Measurements from ENCODE around the gene SEMA7A.

- TF ChIP-seq CTCF (IDR thresholded peaks at IDR 0.05; ENCODE audit: low read depth, low read length) (no peak), EZH2phosphoT487 (IDR thresholded peaks at IDR 0.05; ENCODE audit: low read depth) (no peak)
Measured at GRCh38 chr15:74377831-74378766, 55.7 kb downstream of the SEMA7A start.

Measured in OCI-LY3 (cell line).